Upper lobe of left lung (tissue), 6 donors: ENCODE measurements around the gene ADAMTS14. TPM values are rescaled to one million over a fixed set of nuclear protein-coding genes. Genes with fewer than 3 reads are reported as not detected.

Source experiments
- ATAC-seq, 2 donors: fragments of 200-7000 bp; cut with Tn5 transposase; one replicate each; pipeline ENCODE4 v1.9.1; 2022; ENCODE audit warnings: mild to moderate bottlenecking in 2 of 2, moderate library complexity in 2 of 2; ENCODE audit not compliant: low FRiP score in 2 of 2
- DNase-seq, 2 donors: peaks; one replicate each; pipeline ENCODE4 v3.0.0-alpha.2; 2019 to 2020
- H3K27ac ChIP-seq, 4 donors: fragments of 200-600 bp; sonication (generic); one replicate each; pipeline ENCODE4 v1.5.1; 2016 to 2019
- H3K27me3 ChIP-seq, 4 donors: fragments of 200-600 bp; sonication (generic); one replicate each; pipeline ENCODE4 v1.5.1; 2017 to 2019
- H3K36me3 ChIP-seq, 4 donors: fragments of 200-600 bp; sonication (generic); one replicate each; pipeline ENCODE4 v1.5.1; 2016 to 2019
- H3K4me1 ChIP-seq, 4 donors: fragments of 200-600 bp; sonication (generic); one replicate each; pipeline ENCODE4 v1.5.1; 2018 to 2019
- H3K4me3 ChIP-seq, 4 donors: fragments of 200-600 bp; sonication (generic); one replicate each; pipeline ENCODE4 v1.5.1; 2017 to 2019; ENCODE audit warnings: mild to moderate bottlenecking in 2 of 4, moderate library complexity in 1 of 4
- H3K9me3 ChIP-seq, 4 donors: fragments of 200-600 bp; sonication (generic); one replicate each; pipeline ENCODE4 v1.5.1; 2018 to 2019
- CTCF ChIP-seq, 6 experiments: fragments of 450-650 bp in 4 of 6; fragments of 200-600 bp in 2 of 6; sonication (generic) in 2 of 6; IDR thresholded peaks; one replicate each; pipeline ENCODE4 v1.5.1; 2016 to 2019; ENCODE audit warnings: antibody characterized with exemption in 6 of 6
- EP300 ChIP-seq, 4 donors: sonication (generic); formaldehyde crosslinking; IDR thresholded peaks; one replicate each; pipeline ENCODE4 v1.5.1; 2017; ENCODE audit warnings: antibody characterized with exemption in 4 of 4, control low read depth in 2 of 4
- POLR2A ChIP-seq, 4 donors: fragments of 450-650 bp; IDR thresholded peaks; one replicate each; pipeline ENCODE4 v1.5.1; 2016 to 2017; ENCODE audit warnings: antibody characterized with exemption in 4 of 4, mild to moderate bottlenecking in 2 of 4
- POLR2AphosphoS5 ChIP-seq, 2 donors: sonication (generic); formaldehyde crosslinking; IDR thresholded peaks; one replicate each; pipeline ENCODE4 v1.5.1; 2017; ENCODE audit warnings: antibody characterized with exemption in 2 of 2
- WGBS, 2 donors: methylation state at CpG; one replicate each; pipeline ENCODE4 v1.1.5; 2017 to 2018; 5-methylcytosine and 5-hydroxymethylcytosine counted together
- total RNA-seq, 6 donors: library from RNA; depleted of rRNA in 4 of 6; stranded (reverse); fragments of >200 nt in 4 of 6; gene quantifications; one replicate each; pipeline versions ENCODE4 v1.1.0 to v1.2.1, GENCODE V29; 2016 to 2021
- donor health status: DM: no; HTN: no; CAD: no; lungs with moderate emphysema.
- donor health status: DM: no; HTN: yes; CAD: no; lungs with severe emphysema.

Gene ADAMTS14
- total RNA-seq, 6 donors from 2014 or later, result 0.15 to 3.1 (median 0.45) TPM

- no peak for TF ChIP-seq EP300 (IDR thresholded peaks at IDR 0.05)
- TF ChIP-seq POLR2A (IDR thresholded peaks at IDR 0.05), result no peak
- TF ChIP-seq POLR2AphosphoS5 (IDR thresholded peaks at IDR 0.05), result no peak
- TF ChIP-seq CTCF (IDR thresholded peaks at IDR 0.05), result no peak
- H3K27ac ChIP-seq, result no peak overlapping the region
- 67 to 75% methylated on average over 2 of the region's 2 CpGs for WGBS, 2 donors
- H3K27me3 ChIP-seq, result no peaks in the 10 kb centered on the region
- no peak for ATAC-seq
- no peaks in the 10 kb centered on the region for H3K9me3 ChIP-seq
- no peaks in the 10 kb centered on the region for H3K36me3 ChIP-seq
- no peak overlapping the region for H3K4me3 ChIP-seq
- H3K4me1 ChIP-seq, result no peaks in the 10 kb centered on the region
- DNase-seq, result no peak
Measured at GRCh38 chr10:70730955-70731354, 58.6 kb downstream of the ADAMTS14 start.

- no peaks in the 10 kb centered on the region for H3K9me3 ChIP-seq
- H3K27me3 ChIP-seq, result no peaks in the 10 kb centered on the region
- TF ChIP-seq POLR2A (IDR thresholded peaks at IDR 0.05), result no peak
- TF ChIP-seq POLR2AphosphoS5 (IDR thresholded peaks at IDR 0.05), result no peak
- no peak for TF ChIP-seq EP300 (IDR thresholded peaks at IDR 0.05)
- no peak for TF ChIP-seq CTCF (IDR thresholded peaks at IDR 0.05)
- 89 to 92% methylated on average over 4 of the region's 4 CpGs for WGBS, 2 donors
- no peaks in the 10 kb centered on the region for H3K4me1 ChIP-seq
- no peak overlapping the region for H3K27ac ChIP-seq
- H3K4me3 ChIP-seq, result no peak overlapping the region
- DNase-seq, result no peak
- ATAC-seq, result no peak
- H3K36me3 ChIP-seq, result no peaks in the 10 kb centered on the region
Measured at GRCh38 chr10:70732569-70732968, 60.3 kb downstream of the ADAMTS14 start.

- Histone ChIP-seq H3K27me3 (no peaks in the 10 kb centered on the region), H3K4me1 (no peaks in the 10 kb centered on the region), H3K4me3 (no peak overlapping the region), H3K27ac (no peak overlapping the region), H3K9me3 (no peaks in the 10 kb centered on the region), H3K36me3 (no peaks in the 10 kb centered on the region)
- ATAC-seq (no peak), DNase-seq (no peak)
- 100% methylated on average over 1 of the region's 1 CpG for WGBS, 2 donors
- TF ChIP-seq CTCF (IDR thresholded peaks at IDR 0.05) (no peak), EP300 (IDR thresholded peaks at IDR 0.05) (no peak)
Measured at GRCh38 chr10:70733051-70733450, 60.7 kb downstream of the ADAMTS14 start.

- no peaks in the 10 kb centered on the region for H3K36me3 ChIP-seq
- no peak for TF ChIP-seq POLR2AphosphoS5 (IDR thresholded peaks at IDR 0.05)
- H3K4me3 ChIP-seq, result no peak overlapping the region
- H3K4me1 ChIP-seq, result no peaks in the 10 kb centered on the region
- no peaks in the 10 kb centered on the region for H3K9me3 ChIP-seq
- no peak overlapping the region for H3K27ac ChIP-seq
- ATAC-seq (no peak), DNase-seq (no peak)
- no peaks in the 10 kb centered on the region for H3K27me3 ChIP-seq
- 84% methylated on average over 3 of the region's 3 CpGs; no CpG with 5 or more reads in 1 of the 2 donors for WGBS, 2 donors
Measured at GRCh38 chr10:70735161-70735560, 62.9 kb downstream of the ADAMTS14 start.

GRCh38 chr10:70736525-70736924 is 64.2 kb downstream of the ADAMTS14 start:
- H3K36me3 ChIP-seq, result no peaks in the 10 kb centered on the region
- no peaks in the 10 kb centered on the region for H3K9me3 ChIP-seq
- no peak overlapping the region for H3K4me3 ChIP-seq
- ATAC-seq, result no peak
- TF ChIP-seq CTCF (IDR thresholded peaks at IDR 0.05) (no peak), POLR2A (IDR thresholded peaks at IDR 0.05) (no peak), EP300 (IDR thresholded peaks at IDR 0.05) (no peak), POLR2AphosphoS5 (IDR thresholded peaks at IDR 0.05) (no peak)
- no peak overlapping the region for H3K27ac ChIP-seq
- no peaks in the 10 kb centered on the region for H3K4me1 ChIP-seq
- no peak for DNase-seq
- no peaks in the 10 kb centered on the region for H3K27me3 ChIP-seq
- WGBS, 2 donors, result 93 to 96% methylated on average over 3 of the region's 3 CpGs
